NCI-H187 (cell line): Measurements from ENCODE around the gene ISG15.
A peak's percentile ranks its signal among the peaks of the same experiment; 100 is the strongest.
"Not testable (repeated sequence)": the region's sequence is repeated elsewhere in the genome, so short reads cannot be mapped to it uniquely, and the experiment has no call there.

Source experiments
- DNase-seq, 2 experiments: peaks; one replicate each; lab custom pipeline; 2025; lab: John Stamatoyannopoulos, UW

Gene ISG15

GRCh38 chr1:975365-975764, 37.9 kb upstream of the ISG15 start:
- DNase-seq: no peak

DNA sequence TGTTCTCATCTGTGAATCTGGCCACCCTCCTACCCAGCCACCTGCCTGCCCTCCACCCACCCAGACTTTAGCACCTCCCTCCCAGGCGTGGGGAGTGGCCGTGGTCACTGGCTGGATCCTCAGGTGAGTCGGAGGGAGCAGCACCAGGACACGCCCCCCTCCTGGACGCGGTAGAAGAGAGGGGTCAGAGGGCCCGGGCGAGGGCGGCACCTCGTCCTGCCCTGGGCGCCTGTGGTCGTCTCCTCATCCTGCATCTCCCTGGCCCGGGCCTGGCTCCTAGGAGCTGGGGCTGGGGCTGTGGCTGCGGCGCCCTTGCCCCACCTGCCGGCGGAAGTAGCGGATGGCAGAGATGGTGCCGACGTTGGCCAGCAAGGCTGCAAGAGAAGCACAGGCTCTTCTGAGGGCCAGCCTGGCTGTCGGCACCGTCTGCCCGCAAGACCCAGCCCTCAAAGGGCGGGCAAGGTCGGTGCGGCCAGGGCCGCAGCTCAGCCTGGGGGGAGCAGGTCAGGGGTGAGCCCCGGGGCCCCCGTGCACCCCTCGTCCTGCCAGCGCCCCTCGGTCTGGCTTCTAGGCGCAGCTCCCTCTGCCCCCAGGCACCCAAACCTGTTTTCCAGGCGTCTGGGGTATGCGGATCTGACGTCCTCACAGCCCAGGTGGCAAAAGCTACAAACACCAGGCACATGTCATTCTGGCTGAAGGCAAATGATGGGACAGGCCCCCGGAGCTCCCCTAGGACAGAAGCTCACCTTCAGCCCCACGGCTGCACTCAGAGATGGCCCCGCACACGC, 37.2 kb upstream of the ISG15 start:
- DNase-seq: peak; percentile 40 to 56

- not testable (repeated sequence) for DNase-seq
Observed at GRCh38 chr1:976791-977190, 36.5 kb upstream of the ISG15 start.

DNA sequence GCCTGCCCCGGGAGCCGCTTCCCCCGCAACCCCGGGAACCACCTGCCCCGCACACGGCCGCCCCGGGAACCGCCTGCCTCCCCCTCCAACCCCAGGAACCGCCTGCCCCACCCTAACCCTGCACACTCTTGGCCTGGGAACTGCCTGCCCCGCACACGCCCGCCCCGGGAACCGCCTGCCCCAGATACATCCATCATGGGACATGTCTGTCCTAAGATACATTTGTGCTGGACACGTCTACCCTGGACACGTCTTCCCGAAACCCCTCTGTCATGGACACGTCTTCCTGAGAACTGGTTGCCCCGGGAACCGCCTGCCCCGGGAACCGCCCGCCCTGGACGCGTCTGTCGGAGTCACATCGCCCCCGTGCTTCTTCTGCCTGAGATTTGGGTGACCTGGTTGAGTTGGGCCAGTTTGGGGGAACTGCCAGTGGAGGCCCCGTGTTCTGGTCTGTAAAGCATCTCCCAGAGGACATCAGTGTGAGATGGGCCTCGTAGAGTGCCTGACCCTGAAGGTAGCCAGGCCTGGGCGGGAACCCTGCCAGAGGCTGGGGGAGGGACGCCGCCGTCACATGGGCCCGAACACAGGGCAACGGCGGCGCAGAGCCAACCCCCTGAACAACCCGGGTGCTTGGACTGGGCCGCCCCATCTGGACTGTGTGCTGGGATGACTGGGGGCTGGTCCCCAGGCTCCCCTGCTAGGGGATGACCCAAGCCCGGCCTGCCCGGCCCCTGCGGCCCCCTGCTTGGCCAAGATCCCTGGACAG, 35.0 kb upstream of the ISG15 start:
- DNase-seq: no peak

DNA sequence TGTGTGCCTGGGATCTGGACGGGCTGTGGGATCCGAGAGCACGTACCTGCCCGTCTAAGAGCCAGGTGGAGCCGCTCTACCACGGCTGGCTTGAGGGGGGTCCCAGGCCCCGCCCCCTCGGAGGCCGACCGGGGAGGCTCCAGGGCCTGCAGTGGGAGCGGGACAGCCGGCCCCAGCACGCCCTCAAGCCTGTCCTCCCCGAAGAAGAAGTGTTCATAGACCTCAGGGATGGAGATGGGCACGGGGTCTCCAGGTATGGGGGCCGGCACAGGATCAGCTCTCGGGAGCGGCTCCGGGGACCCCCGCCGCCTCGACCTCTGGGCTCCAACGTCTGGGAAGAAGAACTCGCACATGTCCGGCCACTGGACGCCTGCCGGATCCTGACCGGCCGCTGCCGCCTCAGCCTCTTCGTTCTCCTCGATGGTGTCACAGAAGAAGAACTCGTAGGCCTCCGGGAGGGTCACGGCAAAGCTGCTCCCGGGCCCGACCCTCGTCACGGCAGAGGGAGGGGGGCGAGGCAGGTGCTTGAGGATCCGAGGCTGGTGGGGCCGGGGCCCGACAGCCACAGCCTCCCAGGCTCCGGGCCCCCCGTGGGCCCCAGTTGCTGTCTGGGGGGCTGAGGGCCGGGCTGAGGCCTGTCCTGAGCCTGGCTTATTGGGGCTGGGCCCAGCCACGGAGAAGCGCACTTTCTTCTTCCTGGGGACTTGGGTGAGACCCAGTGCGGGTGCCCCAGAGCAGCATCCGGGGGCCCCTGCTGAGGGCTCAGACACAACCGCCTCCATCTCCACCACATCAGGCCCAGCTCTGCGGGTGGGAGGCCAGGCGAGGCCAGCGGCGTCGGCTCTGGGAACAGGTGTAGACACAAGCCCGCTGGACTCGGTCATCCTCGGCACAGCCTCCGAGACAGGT, 34.2 kb upstream of the ISG15 start:
- DNase-seq: no peak

DNA sequence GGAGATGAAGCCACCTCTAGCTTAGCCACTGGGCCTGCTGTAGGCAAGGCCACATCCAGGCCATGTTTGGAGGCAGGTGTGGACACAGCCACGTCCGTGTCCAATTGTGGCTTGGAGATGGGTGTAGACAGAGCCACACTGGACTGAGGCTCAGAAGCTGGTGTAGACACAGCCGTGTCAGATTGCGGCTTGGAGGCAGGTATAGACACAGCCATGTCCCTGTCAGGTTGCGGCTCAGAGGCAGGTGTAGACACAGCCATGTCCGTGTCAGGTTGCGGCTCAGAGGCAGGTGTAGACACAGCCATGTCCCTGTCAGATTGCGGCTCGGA, 33.6 kb upstream of the ISG15 start:
- DNase-seq: no peak

DNA sequence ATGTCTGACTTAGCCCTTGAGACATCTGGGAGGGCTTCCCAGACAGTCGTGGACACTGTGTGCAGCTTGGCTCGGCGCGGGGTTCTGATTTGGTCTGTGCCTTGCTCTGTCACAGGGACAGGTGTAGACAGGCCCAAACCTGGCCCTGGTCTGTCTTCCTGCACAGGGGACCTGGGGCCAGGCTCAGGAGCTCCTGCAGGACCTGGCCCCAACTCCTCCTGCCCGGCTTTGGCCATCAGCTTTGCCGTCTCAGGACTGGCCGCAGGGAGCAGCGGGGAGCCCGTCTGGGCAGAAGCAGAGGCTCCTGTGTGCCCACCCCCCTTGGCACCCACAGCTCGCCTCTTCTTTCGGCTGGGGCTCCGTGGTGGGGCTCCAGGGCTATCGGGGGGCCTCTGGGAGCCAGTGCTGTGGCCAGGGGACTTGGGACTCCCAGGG, 33.1 kb upstream of the ISG15 start:
- DNase-seq: no peak

- no peak for DNase-seq
Observed at GRCh38 chr1:980602-981395, 32.5 kb upstream of the ISG15 start.

DNA sequence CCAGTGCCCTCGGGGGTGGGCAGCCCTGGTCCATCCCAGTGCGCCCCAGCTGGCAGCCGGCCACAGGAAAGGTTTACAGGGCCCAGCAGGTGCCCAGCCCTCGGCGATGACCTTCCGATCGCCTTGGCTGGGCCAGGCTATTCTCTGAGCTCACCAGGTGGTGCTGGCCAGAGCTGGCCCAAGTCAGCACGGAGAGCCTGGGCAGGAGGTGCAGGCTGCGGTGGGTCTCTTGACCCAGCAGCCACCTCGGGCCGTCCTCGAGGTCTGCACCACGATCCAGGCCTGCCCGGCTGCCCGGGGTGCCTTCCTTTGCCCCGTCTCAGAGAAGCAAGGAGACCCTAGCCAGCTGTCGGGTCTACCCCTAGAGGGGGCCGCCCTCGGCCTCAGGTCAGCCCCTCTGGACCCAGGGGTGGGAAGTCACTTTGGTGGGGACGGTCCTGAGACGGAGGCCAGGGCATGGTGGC, 31.8 kb upstream of the ISG15 start:
- no peak for DNase-seq

GRCh38 chr1:981955-982558, 31.2 kb upstream of the ISG15 start, which contains the start of gene PERM1:
TSS of gene PERM1 (minus strand) at chr1:982093. CDS start at chr1:981029, 1,064 bp downstream.
- no peak for DNase-seq

DNA sequence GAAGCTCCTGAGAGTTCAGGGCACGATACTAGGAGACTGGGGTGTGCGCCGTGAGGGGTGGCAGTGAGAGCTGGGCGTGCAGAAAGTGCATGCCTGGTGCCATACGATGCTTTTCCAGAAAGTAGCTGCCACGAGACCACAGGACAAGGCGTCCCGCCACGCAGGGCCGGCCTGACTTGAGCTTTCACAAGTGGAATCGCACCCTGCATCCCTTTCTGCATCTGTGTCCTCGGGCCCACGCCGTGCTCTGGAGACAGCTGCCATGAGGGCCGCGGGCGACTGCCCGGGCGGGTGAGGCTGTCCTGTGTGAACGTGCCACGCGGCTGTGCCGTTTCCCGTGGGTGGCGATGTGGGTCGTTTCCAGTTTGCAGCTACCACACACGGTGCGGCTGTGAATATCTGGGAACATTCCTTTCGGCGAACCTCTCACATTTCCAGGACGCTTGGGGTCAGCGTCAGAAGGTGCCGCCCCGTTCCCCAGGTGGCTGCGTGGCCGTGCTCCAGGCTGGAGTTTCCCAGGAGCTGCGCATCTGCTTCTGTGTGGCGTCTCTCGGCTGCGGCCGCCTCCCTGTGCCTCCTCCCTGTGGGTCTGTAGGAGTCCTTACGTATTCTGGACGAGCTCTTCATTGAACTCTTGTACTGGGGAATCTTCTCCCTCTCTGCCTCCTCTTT, 30.4 kb upstream of the ISG15 start:
- DNase-seq: no peak

DNA sequence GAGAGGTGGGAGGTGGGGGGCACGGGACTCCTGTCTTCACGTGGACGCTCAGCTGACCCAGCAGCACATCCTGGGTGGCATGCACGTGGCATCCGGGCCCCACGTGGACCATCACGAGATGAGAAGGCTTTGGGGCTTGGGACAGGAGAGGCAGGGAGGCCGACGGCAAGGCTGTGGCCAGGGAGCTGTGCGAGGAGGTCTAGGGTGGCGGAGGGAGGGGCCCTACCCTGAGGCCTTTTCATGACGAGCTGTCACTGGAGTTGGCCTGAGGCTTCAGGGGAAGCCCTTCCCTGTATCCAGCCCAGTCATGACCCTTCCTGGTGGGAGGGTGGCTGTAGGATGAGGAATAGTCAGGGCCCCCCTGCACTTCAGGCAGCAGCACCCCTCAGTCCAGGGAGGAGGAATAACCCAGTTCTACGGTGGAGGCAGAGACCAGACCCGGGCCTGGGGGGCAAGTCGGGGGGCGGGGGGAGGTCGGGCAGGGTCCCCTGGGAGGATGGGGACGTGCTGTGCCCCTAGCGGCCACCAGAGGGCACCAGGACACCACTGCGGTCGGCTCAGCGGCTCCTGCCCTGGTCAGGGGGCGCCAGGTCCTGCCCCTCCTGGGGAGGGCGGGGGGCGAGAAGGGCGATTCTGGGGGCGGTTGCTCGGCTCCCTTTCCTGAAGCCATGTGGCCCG, 29.4 kb upstream of the ISG15 start:
- DNase-seq: no peak

DNA sequence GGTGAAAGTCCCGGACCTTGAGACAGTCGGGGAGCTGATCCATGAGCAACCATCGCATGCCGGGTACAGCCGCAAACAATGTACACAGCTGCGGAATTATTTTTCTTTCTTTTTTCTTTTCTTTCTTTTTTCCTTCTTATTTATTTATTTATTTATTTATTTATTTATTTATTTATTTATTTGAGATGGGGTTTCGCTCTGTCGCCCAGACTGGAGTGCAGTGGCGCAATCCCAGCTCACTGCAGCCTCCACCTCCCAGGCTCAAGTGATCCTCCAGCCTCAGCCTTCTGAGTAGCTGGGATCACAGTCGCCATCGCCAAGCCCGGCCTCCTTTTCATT, 28.9 kb upstream of the ISG15 start:
- DNase-seq: no peak

DNA sequence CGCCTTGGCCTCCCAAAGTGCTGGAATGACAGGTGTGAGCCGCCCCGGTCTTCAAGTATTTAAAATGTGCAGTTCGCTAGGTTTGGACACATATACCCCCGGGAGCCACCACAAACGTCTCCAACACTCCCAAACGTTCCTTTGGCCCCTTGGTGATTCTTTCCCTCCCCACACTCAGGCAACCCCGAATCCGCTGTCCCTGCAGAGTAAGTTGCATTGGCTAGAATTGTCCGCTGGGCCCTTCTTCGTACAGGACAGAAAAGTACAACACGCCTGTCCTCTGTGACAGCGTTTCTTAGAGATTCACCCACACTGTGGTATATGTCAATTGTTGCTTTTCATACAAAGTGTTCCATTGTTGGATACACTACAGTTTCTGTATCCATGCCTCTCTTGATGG, 28.2 kb upstream of the ISG15 start:
- DNase-seq: no peak

GRCh38 chr1:988061-988460, 25.2 kb upstream of the ISG15 start:
- not testable (repeated sequence) for DNase-seq

- not testable (repeated sequence) for DNase-seq
Observed at GRCh38 chr1:991275-991674, 22.0 kb upstream of the ISG15 start.

GRCh38 chr1:991895-992294, 21.4 kb upstream of the ISG15 start:
- DNase-seq: no peak

DNA sequence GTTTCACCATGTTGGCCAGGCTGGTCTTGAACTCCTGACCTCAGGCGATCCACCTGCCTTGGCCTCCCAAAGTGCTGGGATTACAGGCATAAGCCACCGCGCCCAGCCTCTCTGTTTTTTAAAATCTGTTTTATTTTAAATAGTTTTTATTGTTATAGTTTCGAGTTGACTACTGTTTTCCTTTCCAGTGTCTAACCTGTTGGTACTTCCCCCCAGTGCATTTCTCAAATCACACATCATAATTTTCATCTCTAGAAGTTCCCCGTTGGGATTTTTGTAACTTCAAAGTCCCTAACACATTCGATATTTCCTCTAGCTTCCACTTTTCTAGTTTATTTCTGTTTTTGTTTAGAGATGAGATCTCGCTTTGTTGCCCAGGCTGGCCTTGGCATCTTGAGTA, 20.9 kb upstream of the ISG15 start:
- DNase-seq: no peak

GRCh38 chr1:993379-993995, 19.8 kb upstream of the ISG15 start:
- DNase-seq: no peak

DNA sequence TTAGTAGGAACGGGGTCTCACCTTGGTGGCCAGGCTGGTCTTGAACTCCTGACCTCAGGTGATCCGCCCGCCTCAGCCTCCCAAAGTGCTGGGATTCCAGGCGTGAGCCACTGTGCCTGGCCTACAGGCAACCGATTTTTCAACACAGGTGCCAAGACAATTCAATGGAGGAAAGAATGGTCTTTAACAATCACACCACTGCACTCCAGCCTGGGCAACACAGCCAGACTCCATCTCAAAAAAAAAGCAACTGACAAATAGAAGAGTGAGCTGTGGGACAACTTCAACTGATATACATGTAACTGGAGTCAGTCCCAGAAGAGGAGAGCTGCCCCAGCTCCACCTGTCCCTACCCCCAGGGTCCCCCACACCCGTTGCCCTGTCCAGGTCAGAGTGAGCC, 18.8 kb upstream of the ISG15 start:
- DNase-seq: not testable (repeated sequence)
